CD4-positive, alpha-beta memory T cell (primary cell): Measurements from ENCODE around the gene MARK2. TPM values are rescaled to one million over a fixed set of nuclear protein-coding genes. Genes with fewer than 3 reads are reported as not detected.

Experiments
- CTCF ChIA-PET: fragments of 350-600 bp; sonication (Branson Sonifier 250); formaldehyde crosslinking; loops from one replicate; lab custom pipeline; 2021; ENCODE audit warnings: inconsistent platforms; ENCODE audit not compliant: partially characterized antibody; lab: Charles Lee
- POLR2A ChIA-PET: fragments of 350-600 bp; sonication (Branson Sonifier 250); formaldehyde crosslinking; loops from one replicate; lab custom pipeline; 2021; ENCODE audit not compliant: partially characterized antibody; lab: Charles Lee
- DNase-seq, 5 donors: peaks; one replicate each; pipeline versions ENCODE4 v3.0.0 to v3.0.0-alpha.2; 2020 to 2022; ENCODE audit warnings: mixed read lengths in 1 of 5
- H3K27ac ChIP-seq: one replicate; pipeline ENCODE4 v1.7.0; 2013; ENCODE audit warnings: low read depth, low read length
- H3K27me3 ChIP-seq: 2 replicates; pipeline ENCODE4 v1.7.0; 2013; ENCODE audit warnings: mild to moderate bottlenecking, low read length, moderate library complexity; ENCODE audit not compliant: insufficient read depth
- H3K36me3 ChIP-seq: 2 replicates; pipeline ENCODE4 v1.7.0; 2013; ENCODE audit warnings: mild to moderate bottlenecking, low read length, moderate library complexity; ENCODE audit not compliant: insufficient read depth
- H3K4me1 ChIP-seq: 2 replicates; pipeline ENCODE4 v1.7.0; 2013; ENCODE audit warnings: mild to moderate bottlenecking, low read length, moderate library complexity; ENCODE audit not compliant: insufficient read depth
- H3K4me3 ChIP-seq, 2 donors: one replicate each; pipeline ENCODE4 v1.7.0; 2013; ENCODE audit warnings: low read length in 2 of 2, mild to moderate bottlenecking in 1 of 2
- H3K9me3 ChIP-seq, 2 donors: one replicate each; pipeline ENCODE4 v1.7.0; 2013; ENCODE audit warnings: low read length in 2 of 2, control low read depth in 1 of 2; ENCODE audit not compliant: control insufficient read depth in 1 of 2
- H3K27ac Mint-ChIP-seq, 7 donors: one replicate each; pipeline ENCODE4 v1.8.0; 2020 to 2021; ENCODE audit warnings: mixed read lengths in 7 of 7, mild to moderate bottlenecking in 6 of 7, inconsistent platforms in 3 of 7, moderate library complexity in 3 of 7
- H3K27me3 Mint-ChIP-seq, 2 donors: one replicate each; pipeline ENCODE4 v1.8.0; 2020 to 2021; ENCODE audit warnings: mixed read lengths in 2 of 2
- H3K36me3 Mint-ChIP-seq, 2 donors: one replicate each; pipeline ENCODE4 v1.8.0; 2020 to 2021; ENCODE audit warnings: mixed read lengths in 2 of 2, inconsistent platforms in 1 of 2, mild to moderate bottlenecking in 1 of 2
- H3K4me1 Mint-ChIP-seq, 4 donors: one replicate each; pipeline ENCODE4 v1.8.0; 2020 to 2021; ENCODE audit warnings: mixed read lengths in 4 of 4, mild to moderate bottlenecking in 1 of 4
- H3K4me3 Mint-ChIP-seq, 8 donors: one replicate each; pipeline ENCODE4 v1.8.0; 2020 to 2021; ENCODE audit warnings: mixed read lengths in 8 of 8, mild to moderate bottlenecking in 7 of 8, moderate library complexity in 6 of 8, inconsistent platforms in 3 of 8
- H3K9me3 Mint-ChIP-seq, 8 donors: one replicate each; pipeline ENCODE4 v1.8.0; 2020 to 2021; ENCODE audit warnings: mixed read lengths in 8 of 8, mild to moderate bottlenecking in 5 of 8, inconsistent platforms in 3 of 8, moderate library complexity in 1 of 8
- intact Hi-C: fragments of 100-400 bp; cut with micrococcal nuclease; formaldehyde crosslinking; loops from one replicate; pipeline ENCODE4 v1.15.1; 2023
- polyA plus RNA-seq, 2 donors: library from polyadenylated mRNA; unstranded; fragments of 300-500 nt; fragmentation: Illumina TruSeq; gene quantifications; one replicate each; pipeline ENCODE4 v1.2.3, GENCODE V29; 2021
- total RNA-seq, 2 experiments: library from RNA; stranded (reverse); gene quantifications; one replicate each; pipeline ENCODE4 v1.2.3, GENCODE V29; 2021

MARK2 gene
- total and polyA plus RNA-seq, 4 experiments from 2014 or later: 25.1 to 68.0 (median 60.4) TPM

GRCh38 chr11:63841554-63841953 is 2.6 kb downstream of the MARK2 start:
- intact Hi-C loops: no loop called here
- peak overlapping the region; percentile 30 to 93 (median 84) for H3K27ac Mint-ChIP-seq
- Histone ChIP-seq H3K27me3 (no peaks in the 10 kb centered on the region), H3K4me3 (peak overlapping the region; percentile 87 to 88), H3K9me3 (no peaks in the 10 kb centered on the region), H3K27ac (peak overlapping the region; percentile 86), H3K36me3 (peaks cover 19% of the 10 kb centered on the region), H3K4me1 (peaks cover 69% of the 10 kb centered on the region)
- POLR2A ChIA-PET: interaction anchor here (0.6 to 5.0 kb wide), 2 partner anchors 25 to 28 kb away, joined by 3 to 28 read pairs; no protein-coding TSS in a partner anchor
- no peak for DNase-seq
- H3K4me3 Mint-ChIP-seq: peak overlapping the region; percentile 85 to 95 (median 89)
- peaks cover 3 to 38% of the 10 kb centered on the region in 2 donors for H3K36me3 Mint-ChIP-seq
- H3K27me3 Mint-ChIP-seq: no peaks in the 10 kb centered on the region
- peaks cover 53 to 90% (median 70%) of the 10 kb centered on the region in 4 donors for H3K4me1 Mint-ChIP-seq
- CTCF ChIA-PET: no interaction called here
- no peaks in the 10 kb centered on the region for H3K9me3 Mint-ChIP-seq

- ChIA-PET CTCF (no interaction called here), POLR2A (interaction anchor here (1.7 kb wide), 1 partner anchor 23 kb away, joined by 4 read pairs; no protein-coding TSS in a partner anchor)
- H3K4me3 Mint-ChIP-seq: peak overlapping the region in 5 of 8 donors; percentile 5 to 50 (median 20)
Observed at GRCh38 chr11:63843041-63843440, 4.1 kb downstream of the MARK2 start.

GRCh38 chr11:63844836-63845235 is 5.9 kb downstream of the MARK2 start:
- no peaks in the 10 kb centered on the region for H3K27me3 Mint-ChIP-seq
- no peaks in the 10 kb centered on the region for H3K9me3 ChIP-seq
- POLR2A ChIA-PET: interaction anchor here (1.0 to 1.7 kb wide), 3 partner anchors 13 to 43 kb away, joined by 3 to 4 read pairs (median 3); no protein-coding TSS in a partner anchor
- intact Hi-C loops: no loop called here
- H3K27me3 ChIP-seq: no peaks in the 10 kb centered on the region
- peaks cover 77% of the 10 kb centered on the region for H3K4me1 ChIP-seq
- H3K9me3 Mint-ChIP-seq: no peaks in the 10 kb centered on the region
- peaks cover 19% of the 10 kb centered on the region for H3K36me3 ChIP-seq
- H3K27ac ChIP-seq: no peak overlapping the region
- DNase-seq: no peak
- peak overlapping the region in 3 of 7 donors; percentile 48 to 76 (median 55) for H3K27ac Mint-ChIP-seq
- peaks cover 60 to 91% (median 76%) of the 10 kb centered on the region in 4 donors for H3K4me1 Mint-ChIP-seq
- H3K4me3 Mint-ChIP-seq: peak overlapping the region in 1 of 8 donors; percentile 22
- CTCF ChIA-PET: interaction anchor here (0.8 to 1.7 kb wide), 7 partner anchors 12 to 108 kb away, joined by 3 to 4 read pairs (median 3); no protein-coding TSS in a partner anchor
- H3K36me3 Mint-ChIP-seq: peaks cover 12 to 48% of the 10 kb centered on the region in 2 donors
- no peak overlapping the region for H3K4me3 ChIP-seq

More at GRCh38 chr11:63843041-63843440, 4.1 kb downstream of the MARK2 start:
- Histone ChIP-seq H3K27me3 (no peaks in the 10 kb centered on the region), H3K4me3 (no peak overlapping the region), H3K36me3 (peaks cover 19% of the 10 kb centered on the region), H3K27ac (no peak overlapping the region), H3K4me1 (peaks cover 72% of the 10 kb centered on the region), H3K9me3 (no peaks in the 10 kb centered on the region)
- H3K9me3 Mint-ChIP-seq: no peaks in the 10 kb centered on the region
- peaks cover 10 to 48% of the 10 kb centered on the region in 2 donors for H3K36me3 Mint-ChIP-seq
- H3K27ac Mint-ChIP-seq: peak overlapping the region; percentile 6 to 82 (median 62)
- H3K4me1 Mint-ChIP-seq: peaks cover 54 to 88% (median 69%) of the 10 kb centered on the region in 4 donors
- intact Hi-C loops: no loop called here
- H3K27me3 Mint-ChIP-seq: no peaks in the 10 kb centered on the region
- DNase-seq: no peak

GRCh38 chr11:63845303-63845702 is 6.4 kb downstream of the MARK2 start:
- no peaks in the 10 kb centered on the region for H3K9me3 ChIP-seq
- Mint-ChIP-seq H3K36me3 (peaks cover 12 to 46% of the 10 kb centered on the region in 2 donors), H3K4me3 (peak overlapping the region in 1 of 8 donors; percentile 48)

GRCh38 chr11:63845911-63846310 is 7.0 kb downstream of the MARK2 start:
- no peak overlapping the region for H3K27ac ChIP-seq
- no peaks in the 10 kb centered on the region for H3K27me3 ChIP-seq
- DNase-seq: no peak
- H3K36me3 ChIP-seq: peaks cover 19% of the 10 kb centered on the region
- Mint-ChIP-seq H3K27me3 (no peaks in the 10 kb centered on the region), H3K4me3 (no peak overlapping the region), H3K27ac (peak overlapping the region in 3 of 7 donors; percentile 52 to 75 (median 73)), H3K36me3 (peaks cover 16 to 46% of the 10 kb centered on the region in 2 donors), H3K9me3 (no peaks in the 10 kb centered on the region), H3K4me1 (peaks cover 62 to 91% (median 76%) of the 10 kb centered on the region in 4 donors)
- no peaks in the 10 kb centered on the region for H3K9me3 ChIP-seq
- POLR2A ChIA-PET: interaction anchor here (1.1 to 1.6 kb wide), 2 partner anchors 17 to 46 kb away, joined by 3 read pairs; no protein-coding TSS in a partner anchor
- no peak overlapping the region for H3K4me3 ChIP-seq
- peaks cover 79% of the 10 kb centered on the region for H3K4me1 ChIP-seq
- intact Hi-C loops: no loop called here
- CTCF ChIA-PET: no interaction called here

More at GRCh38 chr11:63845303-63845702, 6.4 kb downstream of the MARK2 start:
- ChIA-PET POLR2A (interaction anchor here (1.3 kb wide), 1 partner anchor 43 kb away, joined by 3 read pairs; no protein-coding TSS in a partner anchor), CTCF (interaction anchor here (0.8 to 1.7 kb wide), 6 partner anchors 11 to 107 kb away, joined by 3 to 4 read pairs (median 4); no protein-coding TSS in a partner anchor)
- Mint-ChIP-seq H3K4me1 (peaks cover 63 to 91% (median 76%) of the 10 kb centered on the region in 4 donors), H3K27me3 (no peaks in the 10 kb centered on the region), H3K9me3 (no peaks in the 10 kb centered on the region), H3K27ac (peak overlapping the region in 5 of 7 donors; percentile 36 to 76 (median 59))
- Histone ChIP-seq H3K4me3 (no peak overlapping the region), H3K4me1 (peaks cover 79% of the 10 kb centered on the region), H3K36me3 (peaks cover 19% of the 10 kb centered on the region), H3K27ac (no peak overlapping the region), H3K27me3 (no peaks in the 10 kb centered on the region)
- DNase-seq: no peak
- intact Hi-C loops: no loop called here

GRCh38 chr11:63846897-63847296 is 8.0 kb downstream of the MARK2 start:
- DNase-seq: no peak
- Histone ChIP-seq H3K4me3 (no peak overlapping the region), H3K27ac (no peak overlapping the region), H3K9me3 (no peaks in the 10 kb centered on the region), H3K4me1 (peaks cover 79% of the 10 kb centered on the region), H3K36me3 (peaks cover 19% of the 10 kb centered on the region), H3K27me3 (no peaks in the 10 kb centered on the region)
- intact Hi-C loops: no loop called here
- no peaks in the 10 kb centered on the region for H3K9me3 Mint-ChIP-seq
- peaks cover 22 to 48% of the 10 kb centered on the region in 2 donors for H3K36me3 Mint-ChIP-seq
- H3K27ac Mint-ChIP-seq: peak overlapping the region in 5 of 7 donors; percentile 32 to 79 (median 55)
- H3K4me1 Mint-ChIP-seq: peaks cover 62 to 91% (median 76%) of the 10 kb centered on the region in 4 donors
- ChIA-PET CTCF (interaction anchor here (3.6 kb wide), 1 partner anchor 9 kb away, joined by 21 read pairs; the partner anchor contains the start of gene MARK2), POLR2A (interaction anchor here (0.9 to 1.6 kb wide), 5 partner anchors 9 to 70 kb away, joined by 3 read pairs; partner anchors contain the start of gene RCOR2)
- no peaks in the 10 kb centered on the region for H3K27me3 Mint-ChIP-seq
- H3K4me3 Mint-ChIP-seq: peak overlapping the region in 2 of 8 donors; percentile 26 to 70

- H3K27me3 ChIP-seq: no peaks in the 10 kb centered on the region
- ChIA-PET POLR2A (interaction anchor here (0.9 to 2.0 kb wide), 5 partner anchors 9 to 70 kb away, joined by 3 to 11 read pairs (median 3); partner anchors contain the start of genes MARK2 and RCOR2), CTCF (interaction anchor here (0.7 to 3.6 kb wide), 3 partner anchors 9 to 20 kb away, joined by 3 to 21 read pairs (median 4); partner anchors contain the start of gene MARK2)
- no peak overlapping the region for H3K27ac ChIP-seq
- no peaks in the 10 kb centered on the region for H3K9me3 ChIP-seq
- H3K4me3 ChIP-seq: no peak overlapping the region
- Mint-ChIP-seq H3K9me3 (no peaks in the 10 kb centered on the region), H3K36me3 (peaks cover 22 to 47% of the 10 kb centered on the region in 2 donors), H3K4me1 (peaks cover 61 to 90% (median 76%) of the 10 kb centered on the region in 4 donors), H3K4me3 (peak overlapping the region in 2 of 8 donors; percentile 26 to 70), H3K27ac (peak overlapping the region in 6 of 7 donors; percentile 32 to 79 (median 65)), H3K27me3 (no peaks in the 10 kb centered on the region)
- intact Hi-C loops: no loop called here
- DNase-seq: no peak
- H3K4me1 ChIP-seq: peaks cover 79% of the 10 kb centered on the region
- H3K36me3 ChIP-seq: peaks cover 19% of the 10 kb centered on the region
Observed at GRCh38 chr11:63847363-63847762, 8.5 kb downstream of the MARK2 start.
